Measurements from ENCODE around the gene ACMSD. TPM values are rescaled to one million over a fixed set of nuclear protein-coding genes. Genes with fewer than 3 reads are reported as not detected.
A peak's percentile ranks its signal among the peaks of the same experiment; 100 is the strongest.

ACMSD gene
- total RNA-seq, 1 donor from 2014 or later: not detected

DNA sequence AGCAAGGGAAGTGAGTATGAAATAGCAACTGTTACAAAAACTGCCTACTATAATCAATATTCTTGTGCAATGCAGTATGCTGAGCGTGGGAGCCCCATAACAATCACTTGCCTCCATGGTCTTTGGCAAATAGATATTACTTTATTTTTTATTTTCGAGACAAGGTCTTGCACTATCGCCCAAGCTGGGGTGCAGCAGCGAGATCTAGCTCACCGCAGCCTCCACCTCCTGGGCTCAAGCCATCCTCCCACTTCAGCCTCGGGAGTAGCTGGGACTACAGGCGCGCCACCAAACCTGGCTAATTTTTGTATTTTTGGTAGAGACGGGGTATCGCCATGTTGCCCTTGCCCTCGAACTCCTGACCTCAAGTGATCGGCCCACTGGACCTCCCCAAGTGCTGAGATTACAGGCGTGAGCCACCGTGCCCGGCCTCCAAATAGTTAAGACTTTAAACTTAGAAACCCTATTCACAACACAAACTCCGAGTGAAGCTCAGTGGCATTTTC is 79.0 kb downstream of the ACMSD start:
- Histone ChIP-seq H3K9me3 (replicated peaks) (peaks cover 10% of the 10 kb centered on the region), H3K4me1 (peaks cover 47% of the 10 kb centered on the region), H3K27ac (replicated peaks) (peak overlapping the region; percentile 97), H3K4me3 (peak overlapping the region; percentile 94), H3K27me3 (ENCODE audit: low read depth) (no peaks in the 10 kb centered on the region), H3K36me3 (no peaks in the 10 kb centered on the region)
- intact Hi-C loops (cut with micrococcal nuclease): no loop called here
- peak; percentile 21 for DNase-seq
- TF ChIP-seq, protein P1, sequence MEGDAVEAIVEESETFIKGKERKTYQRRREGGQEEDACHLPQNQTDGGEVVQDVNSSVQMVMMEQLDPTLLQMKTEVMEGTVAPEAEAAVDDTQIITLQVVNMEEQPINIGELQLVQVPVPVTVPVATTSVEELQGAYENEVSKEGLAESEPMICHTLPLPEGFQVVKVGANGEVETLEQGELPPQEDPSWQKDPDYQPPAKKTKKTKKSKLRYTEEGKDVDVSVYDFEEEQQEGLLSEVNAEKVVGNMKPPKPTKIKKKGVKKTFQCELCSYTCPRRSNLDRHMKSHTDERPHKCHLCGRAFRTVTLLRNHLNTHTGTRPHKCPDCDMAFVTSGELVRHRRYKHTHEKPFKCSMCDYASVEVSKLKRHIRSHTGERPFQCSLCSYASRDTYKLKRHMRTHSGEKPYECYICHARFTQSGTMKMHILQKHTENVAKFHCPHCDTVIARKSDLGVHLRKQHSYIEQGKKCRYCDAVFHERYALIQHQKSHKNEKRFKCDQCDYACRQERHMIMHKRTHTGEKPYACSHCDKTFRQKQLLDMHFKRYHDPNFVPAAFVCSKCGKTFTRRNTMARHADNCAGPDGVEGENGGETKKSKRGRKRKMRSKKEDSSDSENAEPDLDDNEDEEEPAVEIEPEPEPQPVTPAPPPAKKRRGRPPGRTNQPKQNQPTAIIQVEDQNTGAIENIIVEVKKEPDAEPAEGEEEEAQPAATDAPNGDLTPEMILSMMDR (IDR thresholded peaks at IDR 0.05; ENCODE audit: borderline replicate concordance): no peak

DNA sequence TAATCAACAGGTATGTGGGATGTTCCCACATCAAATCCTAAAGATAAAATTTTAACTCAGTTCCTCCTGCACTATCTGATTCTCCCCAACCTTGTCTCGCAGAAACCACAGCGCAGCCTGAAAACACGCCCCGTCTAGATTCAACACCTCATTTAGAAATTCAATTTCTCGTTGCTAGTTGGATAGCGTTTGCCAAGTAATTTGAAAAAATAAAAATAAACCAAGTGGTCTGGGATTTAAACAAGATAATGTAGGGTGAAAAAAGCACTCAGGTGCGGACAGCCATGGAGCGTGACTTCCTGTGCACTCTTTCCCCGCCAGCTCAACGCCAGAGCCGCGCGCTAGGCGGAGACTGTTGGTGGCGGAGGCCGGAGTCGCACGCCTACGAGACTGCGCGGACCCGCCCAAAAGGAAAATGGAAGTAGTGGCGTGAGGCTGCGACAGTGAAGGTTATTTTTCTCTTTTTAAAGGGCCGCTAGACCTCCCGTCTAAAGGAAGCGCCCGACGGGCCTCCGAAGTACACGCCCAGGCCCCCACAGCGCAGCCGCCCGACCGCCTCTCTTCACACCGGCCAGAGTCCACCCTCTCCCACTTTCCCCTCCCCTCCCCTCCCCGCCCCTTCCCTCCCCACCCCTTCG is 79.6 kb downstream of the ACMSD start:
- TF ChIP-seq, protein P1 (IDR thresholded peaks at IDR 0.05; ENCODE audit: borderline replicate concordance): peak; percentile 60
- no peak for DNase-seq
- Histone ChIP-seq H3K4me3 (peak overlapping the region; percentile 94), H3K9me3 (replicated peaks) (peaks cover 10% of the 10 kb centered on the region), H3K27me3 (ENCODE audit: low read depth) (no peaks in the 10 kb centered on the region), H3K4me1 (peaks cover 53% of the 10 kb centered on the region), H3K36me3 (no peaks in the 10 kb centered on the region), H3K27ac (replicated peaks) (peak overlapping the region; percentile 97)
- intact Hi-C loops (cut with micrococcal nuclease): no loop called here

DNA sequence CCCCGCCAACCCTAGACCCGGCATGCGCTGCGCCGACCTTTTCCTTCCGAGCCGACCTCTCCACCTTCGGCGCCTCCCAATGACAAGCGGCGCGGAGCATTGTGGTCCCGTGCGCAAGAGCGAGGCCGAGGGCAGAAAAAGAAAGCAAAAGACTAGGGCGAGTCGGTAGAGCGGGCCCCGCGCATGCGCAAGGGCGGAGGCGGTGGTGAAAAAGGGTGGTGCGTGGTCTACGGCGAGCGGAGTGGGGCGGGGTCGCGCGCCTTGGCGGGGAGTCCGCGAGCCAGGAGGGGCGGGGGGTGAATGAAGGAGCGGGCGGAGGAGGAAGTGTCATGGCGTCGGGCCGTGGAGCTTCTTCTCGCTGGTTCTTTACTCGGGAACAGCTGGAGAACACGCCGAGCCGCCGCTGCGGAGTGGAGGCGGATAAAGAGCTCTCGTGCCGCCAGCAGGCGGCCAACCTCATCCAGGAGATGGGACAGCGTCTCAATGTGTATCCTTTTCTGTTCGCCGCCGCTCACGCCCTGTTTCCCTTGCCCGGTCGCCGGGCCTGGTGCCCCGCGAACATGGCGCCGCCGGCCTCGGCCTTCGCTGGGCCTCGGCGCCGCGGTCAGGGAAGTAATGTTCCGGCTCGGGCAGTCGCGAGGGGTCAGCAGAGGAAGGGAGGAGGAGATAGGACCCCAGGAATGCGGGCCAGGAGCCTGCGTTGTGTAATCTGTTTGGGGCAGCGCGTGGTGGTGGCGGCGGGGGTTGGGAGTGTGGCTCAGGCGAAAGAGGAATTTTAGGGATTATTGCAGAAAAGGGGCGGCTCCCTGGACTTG is 80.3 kb downstream of the ACMSD start, which contains the start of gene CCNT2:
TSS of gene CCNT2 (plus strand) at position 297 of the 815 bp plus-strand sequence. CDS start at position 330, 33 bp downstream.
- intact Hi-C loops (cut with micrococcal nuclease): no loop called here
- Histone ChIP-seq H3K4me3 (peak within 1 kb of the TSS; percentile 94), H3K9me3 (replicated peaks) (peaks cover 5% of the 10 kb centered on the region), H3K27ac (replicated peaks) (peak within 1 kb of the TSS; percentile 97), H3K4me1 (peaks cover 60% of the 10 kb centered on the region), H3K27me3 (ENCODE audit: low read depth) (no peaks in the 10 kb centered on the region), H3K36me3 (no peaks in the 10 kb centered on the region)
- DNase-seq: peak; percentile 99
- TF ChIP-seq, protein P1 (IDR thresholded peaks at IDR 0.05; ENCODE audit: borderline replicate concordance): peak; percentile 27

DNA sequence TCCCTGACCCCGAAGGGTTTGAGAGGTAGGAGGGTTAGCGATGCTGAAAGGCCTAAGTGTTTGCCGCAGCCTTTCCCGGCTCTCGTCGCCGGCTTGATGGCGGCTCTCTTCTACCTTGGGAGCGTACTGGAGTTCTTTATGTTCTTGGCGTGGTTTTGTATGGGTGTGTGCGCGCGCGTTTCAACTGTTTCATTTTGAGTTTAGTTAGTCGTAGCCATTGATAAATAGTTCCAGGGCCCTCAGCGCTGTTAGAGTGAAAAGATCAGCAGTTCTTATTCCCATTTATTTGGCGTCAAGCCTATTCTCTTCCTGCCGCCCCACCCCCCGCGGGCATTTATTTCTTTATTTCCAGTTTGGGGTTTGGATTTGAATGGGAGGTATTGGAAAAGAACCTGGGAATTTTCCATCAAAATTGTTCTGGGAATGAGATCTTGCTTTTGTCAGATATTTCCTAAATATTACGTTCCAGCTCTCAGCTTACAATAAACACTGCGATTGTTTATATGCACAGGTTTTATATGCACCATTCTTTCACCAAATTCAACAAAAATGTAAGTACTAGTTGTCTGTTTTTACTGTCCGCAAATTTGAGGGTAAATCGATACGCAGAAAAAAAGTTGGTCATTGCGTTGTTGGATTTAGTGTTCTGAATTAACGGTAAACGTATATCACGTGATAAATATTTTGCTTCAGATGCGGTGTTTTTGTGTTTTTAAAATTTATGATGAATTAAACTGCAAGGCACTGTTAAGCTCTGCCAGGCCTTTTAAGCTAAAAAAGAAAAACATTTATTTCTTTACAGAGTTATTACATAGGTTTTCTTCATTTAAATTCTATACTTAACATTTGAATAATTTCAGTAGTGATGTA is 81.2 kb downstream of the ACMSD start:
- peak; percentile 16 for DNase-seq

More for the DNA sequence above, 81.2 kb downstream of the ACMSD start:
- intact Hi-C loops (cut with micrococcal nuclease): no loop called here
- TF ChIP-seq, protein P1 (IDR thresholded peaks at IDR 0.05; ENCODE audit: borderline replicate concordance): no peak
- peak overlapping the region; percentile 94 for H3K4me3 ChIP-seq
- no peaks in the 10 kb centered on the region for H3K9me3 ChIP-seq (replicated peaks)
- peaks cover 67% of the 10 kb centered on the region for H3K4me1 ChIP-seq
- H3K27ac ChIP-seq (replicated peaks): peak overlapping the region; percentile 97
- no peaks in the 10 kb centered on the region for H3K27me3 ChIP-seq (ENCODE audit: low read depth)
- H3K36me3 ChIP-seq: no peaks in the 10 kb centered on the region
